Activated CD4-positive, alpha-beta T cell treated with anti-CD3 and anti-CD28 coated beads for 24 hours (primary cell): ENCODE data around the gene OR8B4.
"Not testable (repeated sequence)": the region's sequence is repeated elsewhere in the genome, so short reads cannot be mapped to it uniquely, and the experiment has no call there.

Source experiments
- DNase-seq, 2 donors: peaks; one replicate each; pipeline ENCODE4 v3.0.0-alpha.2; 2020; ENCODE audit warnings: low read depth in 2 of 2

OR8B4 gene

GRCh38 chr11:124405581-124405980 is 19.1 kb downstream of the OR8B4 start:
- DNase-seq, result no peak

DNA sequence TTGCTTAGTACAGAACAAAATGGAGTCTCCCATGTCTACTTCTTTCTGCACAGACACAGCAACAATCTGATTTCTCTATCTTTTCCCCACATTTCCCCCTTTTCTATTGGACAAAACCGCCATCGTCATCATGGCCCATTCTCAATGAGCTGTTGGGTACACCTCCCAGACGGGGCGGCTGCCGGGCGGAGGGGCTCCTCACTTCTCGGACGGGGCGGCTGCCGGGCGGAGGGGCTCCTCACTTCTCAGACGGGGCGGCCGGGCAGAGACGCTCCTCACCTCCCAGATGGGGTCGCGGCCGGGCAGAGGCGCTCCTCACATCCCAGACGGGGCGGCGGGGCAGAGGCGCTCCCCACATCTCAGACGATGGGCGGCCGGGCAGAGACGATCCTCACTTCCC is 21.5 kb downstream of the OR8B4 start:
- not testable (repeated sequence) for DNase-seq

- DNase-seq, result peak; percentile 8 to 33
Measured at GRCh38 chr11:124402326-124402922, 22.2 kb downstream of the OR8B4 start.

DNA sequence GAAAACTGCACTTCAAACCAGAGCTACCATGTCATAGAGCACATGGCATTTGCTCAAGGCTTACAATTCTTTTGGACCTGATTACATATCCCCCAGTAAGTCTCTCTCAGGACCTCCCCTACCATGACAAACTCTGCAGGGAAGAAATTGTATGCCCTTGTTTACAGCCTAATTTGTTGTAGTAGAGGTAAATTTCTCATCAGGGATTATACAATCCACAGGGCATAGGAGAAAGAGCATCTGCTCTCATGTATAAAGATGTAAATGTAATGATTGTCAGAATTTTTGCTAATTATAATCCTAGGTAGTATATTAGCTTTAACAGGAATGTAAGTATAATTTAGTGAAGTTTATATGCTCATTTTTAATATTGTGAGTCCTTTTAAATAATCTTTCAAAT is 25.7 kb downstream of the OR8B4 start, which contains the start of gene OR8B3:
OR8B3 (minus strand) TSS at position 101 of the 400 bp plus-strand sequence. CDS start 1,673 bp downstream, outside the sequence.
- no peak for DNase-seq

- DNase-seq, result not testable (repeated sequence)
Measured at GRCh38 chr11:124396847-124397246, 27.8 kb downstream of the OR8B4 start.

DNA sequence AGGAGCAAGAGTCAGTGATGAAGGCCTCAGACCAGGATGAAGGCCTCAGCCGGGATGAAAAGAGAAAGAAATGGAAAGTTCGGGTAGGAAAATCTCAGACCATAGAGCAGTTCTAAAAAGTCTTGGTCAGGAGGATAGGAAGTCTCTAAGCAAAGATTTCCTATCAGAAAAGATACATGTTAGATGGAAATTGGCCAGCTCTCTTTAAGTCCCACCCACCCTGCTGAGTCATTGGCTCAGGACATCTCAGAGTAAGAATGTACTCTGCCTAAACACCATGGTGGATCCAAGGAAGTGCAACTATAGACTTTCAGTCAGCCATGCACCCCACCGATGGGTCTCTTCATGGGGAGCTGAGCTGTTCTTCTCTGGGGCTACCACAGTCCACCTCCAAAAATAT is 30.3 kb downstream of the OR8B4 start:
- DNase-seq, result no peak

DNA sequence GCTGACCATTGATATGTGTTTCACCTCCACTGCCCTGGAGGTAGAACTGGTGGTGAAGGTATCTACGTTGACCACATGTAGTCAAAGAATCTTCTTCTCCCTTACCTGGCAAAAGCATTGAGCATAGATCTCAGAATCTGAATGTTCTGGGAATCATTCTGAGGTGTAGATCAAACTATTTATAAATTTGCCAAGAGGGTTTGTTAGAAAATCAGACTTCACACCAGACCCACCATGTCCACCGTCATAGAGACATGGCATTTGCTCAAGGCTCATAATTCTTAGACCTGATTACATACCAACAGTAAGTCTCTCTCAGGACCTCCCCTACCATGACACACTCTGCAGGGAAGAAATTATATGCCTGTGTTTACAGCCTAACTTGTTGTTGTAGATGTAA is 40.3 kb downstream of the OR8B4 start, which contains the start of gene OR8B2:
OR8B2 (minus strand) TSS at position 101 of the 400 bp plus-strand sequence. CDS start 1,156 bp downstream, outside the sequence.
- no peak for DNase-seq

- DNase-seq, result not testable (repeated sequence)
Measured at GRCh38 chr11:124382857-124383256, 41.8 kb downstream of the OR8B4 start.

- DNase-seq, result no peak
Measured at GRCh38 chr11:124380585-124380984, 44.1 kb downstream of the OR8B4 start.

- no peak for DNase-seq
Measured at GRCh38 chr11:124376280-124376679, 48.4 kb downstream of the OR8B4 start.
